CD14-positive monocyte (primary cell): ENCODE results near the gene KNDC1. TPM values are rescaled to one million over a fixed set of nuclear protein-coding genes. Genes with fewer than 3 reads are reported as not detected.

ENCODE experiments used
- DNase-seq, 3 donors: peaks; one replicate each; pipeline ENCODE4 v3.0.0-alpha.2; 2011 to 2022
- H2AFZ ChIP-seq: 2 replicates; pipeline ENCODE4 v1.6.0; 2012; ENCODE audit warnings: mild to moderate bottlenecking, low read depth, low read length, inconsistent platforms; ENCODE audit not compliant: insufficient read depth, poor library complexity, severe bottlenecking
- H3K27ac ChIP-seq, 2 donors: 1 replicate in 1 of 2; 2 replicates in 1 of 2; pipeline ENCODE4 v1.5.1; 2012 to 2013; ENCODE audit warnings: low read length in 2 of 2, control low read depth in 1 of 2, inconsistent platforms in 1 of 2, low read depth in 1 of 2, mild to moderate bottlenecking in 1 of 2
- H3K27me3 ChIP-seq, 2 donors: one replicate each; pipeline versions ENCODE4 v1.6.0 to v1.6.1; 2011 to 2013; ENCODE audit warnings: low read length in 2 of 2; ENCODE audit not compliant: control insufficient read depth in 2 of 2, insufficient read depth in 2 of 2
- H3K36me3 ChIP-seq, 2 donors: replicated peaks in 1 of 2; 1 replicate in 1 of 2; 2 replicates in 1 of 2; pipeline versions ENCODE4 v1.5.1 to v1.6.1; 2012 to 2013; ENCODE audit warnings: low read length in 2 of 2, control low read depth in 1 of 2, inconsistent platforms in 1 of 2, mild to moderate bottlenecking in 1 of 2; ENCODE audit not compliant: insufficient read depth in 2 of 2, control insufficient read depth in 1 of 2
- H3K4me1 ChIP-seq, 2 donors: 1 replicate in 1 of 2; 2 replicates in 1 of 2; pipeline versions ENCODE4 v1.5.1 to v1.6.1; 2012 to 2013; ENCODE audit warnings: low read length in 2 of 2, control low read depth in 1 of 2, inconsistent platforms in 1 of 2, mild to moderate bottlenecking in 1 of 2, moderate library complexity in 1 of 2; ENCODE audit not compliant: insufficient read depth in 2 of 2, control insufficient read depth in 1 of 2
- H3K4me2 ChIP-seq: replicated peaks from 2 replicates; pipeline ENCODE3; 2012; ENCODE audit warnings: low read length, moderate library complexity, mild to moderate bottlenecking; ENCODE audit not compliant: poor library complexity, severe bottlenecking; ENCODE audit errors: extremely low read depth
- H3K4me3 ChIP-seq, 3 experiments: fragments of 200-600 bp in 1 of 3; sonication (generic) in 1 of 3; replicated peaks in 1 of 3; 1 replicate in 2 of 3; 2 replicates in 1 of 3; pipeline ENCODE4 v1.5.1; 2011 to 2013; ENCODE audit warnings: low read length in 3 of 3, mild to moderate bottlenecking in 3 of 3, control low read depth in 2 of 3, low read depth in 2 of 3, inconsistent platforms in 1 of 3, moderate library complexity in 1 of 3
- H3K79me2 ChIP-seq: 2 replicates; pipeline ENCODE4 v1.6.0; 2012; ENCODE audit warnings: mild to moderate bottlenecking, control low read depth, inconsistent platforms, low read length, moderate library complexity; ENCODE audit not compliant: insufficient read depth
- H3K9ac ChIP-seq: 2 replicates; pipeline ENCODE4 v1.6.0; 2017; ENCODE audit warnings: low read length, mild to moderate bottlenecking; ENCODE audit not compliant: insufficient read depth, poor library complexity, severe bottlenecking
- H3K9me3 ChIP-seq, 2 donors: replicated peaks in 1 of 2; 1 replicate in 1 of 2; 2 replicates in 1 of 2; pipeline versions ENCODE4 v1.5.1 to v1.6.1; 2012 to 2013; ENCODE audit warnings: low read length in 2 of 2, control low read depth in 1 of 2; ENCODE audit not compliant: control insufficient read depth in 1 of 2, insufficient read depth in 1 of 2
- H4K20me1 ChIP-seq: 2 replicates; pipeline ENCODE4 v1.6.0; 2012; ENCODE audit warnings: mild to moderate bottlenecking, low read length, control low read depth, moderate library complexity; ENCODE audit not compliant: insufficient read depth
- H3K27ac Mint-ChIP-seq, 7 donors: one replicate each; pipeline ENCODE4 v1.8.0; 2020; ENCODE audit warnings: mild to moderate bottlenecking in 7 of 7, mixed read lengths in 7 of 7, moderate library complexity in 6 of 7, inconsistent platforms in 2 of 7
- H3K27me3 Mint-ChIP-seq, 3 donors: one replicate each; pipeline ENCODE4 v1.8.0; 2021 to 2022; ENCODE audit warnings: low read depth in 3 of 3, mild to moderate bottlenecking in 3 of 3, mixed read lengths in 3 of 3, moderate library complexity in 3 of 3, inconsistent platforms in 1 of 3
- H3K36me3 Mint-ChIP-seq, 2 donors: one replicate each; pipeline ENCODE4 v1.8.0; 2020; ENCODE audit warnings: mixed read lengths in 2 of 2, inconsistent platforms in 1 of 2, mild to moderate bottlenecking in 1 of 2
- H3K4me1 Mint-ChIP-seq: one replicate; pipeline ENCODE4 v1.8.0; 2020; ENCODE audit warnings: mild to moderate bottlenecking, mixed read lengths
- H3K4me3 Mint-ChIP-seq, 2 donors: one replicate each; pipeline ENCODE4 v1.8.0; 2020; ENCODE audit warnings: mild to moderate bottlenecking in 2 of 2, mixed read lengths in 2 of 2, moderate library complexity in 1 of 2
- H3K9me3 Mint-ChIP-seq, 7 donors: one replicate each; pipeline ENCODE4 v1.8.0; 2020 to 2022; ENCODE audit warnings: mixed read lengths in 7 of 7, mild to moderate bottlenecking in 6 of 7, moderate library complexity in 6 of 7, inconsistent platforms in 2 of 7
- CTCF ChIP-seq: fragments of 200-600 bp; IDR thresholded peaks from one replicate; pipeline ENCODE4 v1.8.0; 2022; ENCODE audit warnings: antibody characterized with exemption, mild to moderate bottlenecking
- WGBS: methylation state at CpG from one replicate; pipeline ENCODE4 v1.1.5; 2013; ENCODE audit warnings: missing lambda C conversion rate; ENCODE audit not compliant: insufficient coverage; 5-methylcytosine and 5-hydroxymethylcytosine counted together
- intact Hi-C, 2 donors: fragments of 100-400 bp; cut with micrococcal nuclease; formaldehyde crosslinking; loops; one replicate each; pipeline versions ENCODE4 v1.15.0 to v1.15.1; 2023
- polyA plus RNA-seq, 3 donors: library from polyadenylated mRNA; depleted of rRNA in 1 of 3; unstranded in 2 of 3; stranded (reverse) in 1 of 3; fragments of 300-500 nt in 2 of 3; fragments of >200 nt in 1 of 3; fragmentation: Illumina TruSeq in 2 of 3; gene quantifications; 1 replicate in 2 of 3; 2 replicates in 1 of 3; pipeline ENCODE4 v1.2.3, GENCODE V29; 2012 to 2021

The KNDC1 gene
- polyA plus RNA-seq, 3 donors, result 0.22 to 0.80 TPM; not detected in 1

- Histone ChIP-seq H4K20me1 (no peaks in the 10 kb centered on the region), H3K36me3 (no peaks in the 10 kb centered on the region), H3K4me1 (no peaks in the 10 kb centered on the region), H3K27ac (no peak overlapping the region), H3K9ac (no peak overlapping the region), H2AFZ (no peak overlapping the region), H3K27me3 (no peaks in the 10 kb centered on the region), H3K4me2 (no peak overlapping the region), H3K4me3 (no peak overlapping the region), H3K9me3 (peaks cover 0 to 18% of the 10 kb centered on the region in 2 donors), H3K79me2 (no peaks in the 10 kb centered on the region)
- no peak overlapping the region for H3K27ac Mint-ChIP-seq
- WGBS, result 92% methylated on average over 11 of the region's 11 CpGs
- H3K4me3 Mint-ChIP-seq, result no peak overlapping the region
- H3K27me3 Mint-ChIP-seq, result peaks cover 2 to 7% (median 4%) of the 10 kb centered on the region in 3 donors
- H3K9me3 Mint-ChIP-seq, result peaks cover 0 to 20% (median 3%) of the 10 kb centered on the region in 7 donors
- no peaks in the 10 kb centered on the region for H3K36me3 Mint-ChIP-seq
- TF ChIP-seq CTCF, result no peak
- intact Hi-C loops, result no loop called here
- no peak for DNase-seq
- H3K4me1 Mint-ChIP-seq, result no peaks in the 10 kb centered on the region
These were observed 29.4 kb upstream of the KNDC1 start for GRCh38 chr10:133130602-133131001.

GRCh38 chr10:133131053-133131452, 29.0 kb upstream of the KNDC1 start:
- Mint-ChIP-seq H3K9me3 (peaks cover 0 to 20% (median 3%) of the 10 kb centered on the region in 7 donors), H3K27ac (no peak overlapping the region), H3K27me3 (peaks cover 0 to 7% (median 0%) of the 10 kb centered on the region in 3 donors), H3K4me1 (no peaks in the 10 kb centered on the region), H3K4me3 (no peak overlapping the region), H3K36me3 (no peaks in the 10 kb centered on the region)
- TF ChIP-seq CTCF, result no peak
- Histone ChIP-seq H3K4me1 (no peaks in the 10 kb centered on the region), H3K4me2 (no peak overlapping the region), H3K27me3 (no peaks in the 10 kb centered on the region), H3K79me2 (no peaks in the 10 kb centered on the region), H3K9ac (no peak overlapping the region), H3K9me3 (peaks cover 0 to 18% of the 10 kb centered on the region in 2 donors), H3K36me3 (no peaks in the 10 kb centered on the region), H2AFZ (no peak overlapping the region), H3K27ac (no peak overlapping the region), H3K4me3 (no peak overlapping the region), H4K20me1 (no peaks in the 10 kb centered on the region)
- no peak for DNase-seq
- intact Hi-C loops, result no loop called here
- WGBS, result 87% methylated on average over 9 of the region's 18 CpGs
